Measurements from ENCODE around the gene TRIM32.

DNA sequence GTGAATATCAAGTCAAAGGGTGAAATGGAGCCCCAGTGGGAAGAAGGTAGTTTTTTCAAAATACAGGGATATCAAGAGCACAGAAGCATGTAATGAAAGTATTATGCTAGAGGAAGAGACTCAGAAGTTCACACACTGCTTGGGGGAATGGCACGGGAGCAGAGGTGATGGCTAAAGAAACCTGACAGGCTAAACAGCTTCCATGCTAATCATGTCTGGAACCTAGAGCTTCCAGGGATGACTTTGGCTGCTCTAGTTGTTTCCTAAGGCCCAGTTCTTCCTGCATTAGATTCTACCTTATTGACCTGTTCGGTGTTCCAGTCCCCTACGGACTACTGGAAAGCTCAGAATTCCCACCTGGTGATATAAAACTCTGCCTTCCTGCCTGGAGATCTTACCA, 34.3 kb downstream of the TRIM32 start:
- TF ChIP-seq CTCF (conservative IDR thresholded peaks at IDR 0.05; ENCODE audit: low read length) (no peak), EZH2phosphoT487 (IDR thresholded peaks at IDR 0.05; ENCODE audit: borderline replicate concordance) (no peak)

All from Loucy (cell line).